ENCODE measurements around the gene PHYH.

DNA sequence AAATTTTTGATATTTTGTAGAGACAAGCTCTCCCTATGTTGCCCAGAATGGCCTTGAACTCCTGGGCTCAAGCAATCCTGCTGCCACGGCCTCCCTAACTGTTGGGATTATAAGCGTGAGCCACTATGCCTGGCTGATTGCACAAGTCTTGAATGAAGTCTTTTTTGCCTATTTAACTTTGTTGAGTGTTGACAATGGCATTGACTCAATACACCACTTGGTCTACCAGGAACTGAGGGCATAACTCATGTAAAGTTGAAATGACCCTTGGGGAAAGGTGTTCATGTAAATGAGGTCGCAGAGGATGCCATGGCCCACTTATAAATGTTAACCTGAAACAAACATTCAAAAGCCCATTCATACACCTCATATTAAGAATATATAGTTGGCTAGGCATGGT lies 58.3 kb downstream of the PHYH start:
- TF ChIP-seq, protein P1, sequence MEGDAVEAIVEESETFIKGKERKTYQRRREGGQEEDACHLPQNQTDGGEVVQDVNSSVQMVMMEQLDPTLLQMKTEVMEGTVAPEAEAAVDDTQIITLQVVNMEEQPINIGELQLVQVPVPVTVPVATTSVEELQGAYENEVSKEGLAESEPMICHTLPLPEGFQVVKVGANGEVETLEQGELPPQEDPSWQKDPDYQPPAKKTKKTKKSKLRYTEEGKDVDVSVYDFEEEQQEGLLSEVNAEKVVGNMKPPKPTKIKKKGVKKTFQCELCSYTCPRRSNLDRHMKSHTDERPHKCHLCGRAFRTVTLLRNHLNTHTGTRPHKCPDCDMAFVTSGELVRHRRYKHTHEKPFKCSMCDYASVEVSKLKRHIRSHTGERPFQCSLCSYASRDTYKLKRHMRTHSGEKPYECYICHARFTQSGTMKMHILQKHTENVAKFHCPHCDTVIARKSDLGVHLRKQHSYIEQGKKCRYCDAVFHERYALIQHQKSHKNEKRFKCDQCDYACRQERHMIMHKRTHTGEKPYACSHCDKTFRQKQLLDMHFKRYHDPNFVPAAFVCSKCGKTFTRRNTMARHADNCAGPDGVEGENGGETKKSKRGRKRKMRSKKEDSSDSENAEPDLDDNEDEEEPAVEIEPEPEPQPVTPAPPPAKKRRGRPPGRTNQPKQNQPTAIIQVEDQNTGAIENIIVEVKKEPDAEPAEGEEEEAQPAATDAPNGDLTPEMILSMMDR (IDR thresholded peaks at IDR 0.05; ENCODE audit: low read depth, low read length, missing input control), result no peak
- TF ChIP-seq, protein P2, sequence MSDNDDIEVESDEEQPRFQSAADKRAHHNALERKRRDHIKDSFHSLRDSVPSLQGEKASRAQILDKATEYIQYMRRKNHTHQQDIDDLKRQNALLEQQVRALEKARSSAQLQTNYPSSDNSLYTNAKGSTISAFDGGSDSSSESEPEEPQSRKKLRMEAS (IDR thresholded peaks at IDR 0.05), result no peak
- TF ChIP-seq YY1 (IDR thresholded peaks at IDR 0.05) (no peak), EGR1 (IDR thresholded peaks at IDR 0.05; ENCODE audit: low read depth in 2 of 2) (no peak), RXRA (IDR thresholded peaks at IDR 0.05) (no peak), SP1 (IDR thresholded peaks at IDR 0.05) (no peak)
- TF ChIP-seq, protein P3, sequence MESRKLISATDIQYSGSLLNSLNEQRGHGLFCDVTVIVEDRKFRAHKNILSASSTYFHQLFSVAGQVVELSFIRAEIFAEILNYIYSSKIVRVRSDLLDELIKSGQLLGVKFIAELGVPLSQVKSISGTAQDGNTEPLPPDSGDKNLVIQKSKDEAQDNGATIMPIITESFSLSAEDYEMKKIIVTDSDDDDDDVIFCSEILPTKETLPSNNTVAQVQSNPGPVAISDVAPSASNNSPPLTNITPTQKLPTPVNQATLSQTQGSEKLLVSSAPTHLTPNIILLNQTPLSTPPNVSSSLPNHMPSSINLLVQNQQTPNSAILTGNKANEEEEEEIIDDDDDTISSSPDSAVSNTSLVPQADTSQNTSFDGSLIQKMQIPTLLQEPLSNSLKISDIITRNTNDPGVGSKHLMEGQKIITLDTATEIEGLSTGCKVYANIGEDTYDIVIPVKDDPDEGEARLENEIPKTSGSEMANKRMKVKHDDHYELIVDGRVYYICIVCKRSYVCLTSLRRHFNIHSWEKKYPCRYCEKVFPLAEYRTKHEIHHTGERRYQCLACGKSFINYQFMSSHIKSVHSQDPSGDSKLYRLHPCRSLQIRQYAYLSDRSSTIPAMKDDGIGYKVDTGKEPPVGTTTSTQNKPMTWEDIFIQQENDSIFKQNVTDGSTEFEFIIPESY (IDR thresholded peaks at IDR 0.05), result no peak

Data from liver (tissue), 3 donors.